GM18517 (cell line): Measurements from ENCODE around the gene CCDC169.
"Not testable (repeated sequence)": the region's sequence is repeated elsewhere in the genome, so short reads cannot be mapped to it uniquely, and the experiment has no call there.

ENCODE experiments used
- ATAC-seq: cut with Tn5 transposase; IDR thresholded peaks from one replicate; pipeline ENCODE4 v1.9.1; 2021; ENCODE audit warnings: mild to moderate bottlenecking, moderate library complexity; ENCODE audit not compliant: unreplicated experiment

CCDC169 gene

DNA sequence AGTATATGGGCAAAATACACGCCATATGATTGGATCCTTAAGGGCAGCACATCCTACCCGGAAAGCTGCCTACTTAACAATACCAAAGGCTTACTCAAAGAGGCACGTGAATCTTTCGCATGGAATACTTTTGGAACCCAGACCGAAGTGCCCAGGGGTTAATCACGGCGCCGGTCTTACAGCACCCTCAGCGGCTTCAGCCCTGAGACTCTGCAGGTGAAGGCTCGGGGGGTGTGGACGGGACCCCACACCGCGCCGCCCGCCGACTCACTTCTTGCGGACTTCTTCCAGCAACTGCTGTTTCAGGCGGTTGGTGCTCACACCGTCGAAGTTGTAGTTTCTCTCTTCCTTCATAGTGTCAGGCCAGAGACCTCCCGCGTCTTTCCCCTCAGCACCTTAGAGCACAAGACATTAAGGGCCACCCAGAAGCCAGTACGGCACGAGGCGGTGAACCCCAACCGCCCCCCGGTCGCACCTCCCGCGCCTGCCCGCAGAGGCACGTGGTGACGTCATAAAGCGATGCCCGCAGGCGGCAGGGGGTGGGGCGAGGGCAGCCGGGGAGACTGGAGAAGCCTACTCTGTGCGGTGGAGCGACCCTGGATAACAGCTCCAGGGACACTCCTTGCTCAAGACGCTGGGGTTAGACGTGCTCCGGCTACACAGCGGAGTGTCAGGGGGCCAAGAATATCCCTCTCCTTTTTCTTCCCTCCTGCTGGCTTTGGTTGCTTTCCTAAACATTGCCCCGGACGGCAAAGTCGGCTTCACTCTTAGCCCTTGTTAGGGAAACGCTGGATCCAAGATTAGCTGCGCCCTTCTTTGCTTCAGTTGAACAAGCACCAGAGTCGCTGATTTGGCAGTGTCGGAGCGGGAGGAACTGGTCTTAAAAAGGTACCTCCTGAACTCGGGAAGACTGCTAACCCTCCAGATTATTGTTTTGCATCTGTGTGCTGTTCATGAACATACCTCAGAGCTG is at the start of gene CCDC169:
Gene CCDC169, minus strand, starts transcription at position 449 of the 973 bp plus-strand sequence. Its CDS starts 95 bp downstream, at position 354.
- ATAC-seq: peak; percentile 61

GRCh38 chr13:36346222-36347083 is 48.8 kb upstream of the CCDC169 start, which contains the start of gene SPART:
TSS of gene SPART (minus strand) at chr13:36346394. CDS start at chr13:36335830, 10,564 bp downstream.
- ATAC-seq: peak; percentile 94

DNA sequence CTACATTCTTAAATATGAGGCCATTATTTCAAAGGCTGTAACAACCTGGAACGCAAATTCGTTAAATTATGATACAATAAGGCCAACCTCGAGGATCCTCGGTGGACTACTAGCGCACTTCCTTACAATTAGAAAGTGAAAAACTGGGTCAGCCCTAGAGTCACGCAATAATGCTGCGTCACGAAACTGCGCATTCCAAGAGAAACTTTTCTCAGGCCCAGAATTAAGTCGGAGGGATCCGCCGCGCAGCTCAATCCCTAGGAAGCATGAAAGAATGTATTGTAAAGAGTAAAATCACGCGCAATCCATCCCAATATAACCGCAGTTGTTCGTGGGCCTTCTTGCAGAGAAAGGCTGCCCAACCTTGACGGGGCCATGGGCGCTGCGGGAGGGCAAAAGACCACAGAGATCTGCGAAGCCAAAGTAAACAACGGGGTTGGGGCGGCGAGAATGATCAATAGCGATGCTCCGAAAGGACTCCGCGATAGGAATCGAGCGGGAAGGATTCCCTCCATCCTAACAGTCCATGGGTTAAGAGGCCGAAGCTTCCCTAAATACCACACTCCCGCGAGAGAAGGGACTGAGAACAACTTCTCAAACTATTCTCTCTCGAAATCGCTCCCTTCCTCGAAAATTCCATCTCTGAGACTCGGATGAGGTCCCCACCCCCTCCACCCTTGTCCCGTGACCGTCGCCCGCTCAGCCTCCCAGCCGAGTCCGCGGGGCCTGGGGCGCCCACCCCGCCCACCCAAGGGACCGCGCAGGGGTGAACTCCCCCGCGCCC is 48.0 kb upstream of the CCDC169 start:
- ATAC-seq: peak; percentile 2

- no peak for ATAC-seq
Observed at GRCh38 chr13:36344886-36345437, 47.3 kb upstream of the CCDC169 start.

- no peak for ATAC-seq
Observed at GRCh38 chr13:36344173-36344572, 46.6 kb upstream of the CCDC169 start.

- ATAC-seq: no peak
Observed at GRCh38 chr13:36343766-36344165, 46.2 kb upstream of the CCDC169 start.

- no peak for ATAC-seq
Observed at GRCh38 chr13:36342715-36343114, 45.1 kb upstream of the CCDC169 start.

DNA sequence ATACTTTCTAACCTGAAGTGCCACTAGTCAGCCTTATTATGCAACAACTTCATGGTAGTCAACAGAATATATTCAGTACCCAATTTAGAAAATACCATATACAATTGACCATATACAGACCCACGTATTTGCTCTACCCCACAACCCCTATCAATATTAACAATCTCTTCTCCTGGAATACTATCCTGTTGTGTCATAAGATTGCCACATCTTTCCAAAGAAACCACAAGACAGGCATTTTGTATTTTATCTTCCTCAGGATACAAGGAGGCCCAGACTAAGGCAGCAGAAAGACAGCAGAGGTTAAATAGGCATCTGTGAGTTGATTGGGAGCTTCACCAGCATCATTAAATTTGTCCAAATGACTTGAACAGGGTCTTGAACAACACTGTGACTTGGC is 44.1 kb upstream of the CCDC169 start:
- no peak for ATAC-seq

- no peak for ATAC-seq
Observed at GRCh38 chr13:36339600-36340155, 42.1 kb upstream of the CCDC169 start.

GRCh38 chr13:36337938-36338641 is 40.5 kb upstream of the CCDC169 start:
- ATAC-seq: no peak

DNA sequence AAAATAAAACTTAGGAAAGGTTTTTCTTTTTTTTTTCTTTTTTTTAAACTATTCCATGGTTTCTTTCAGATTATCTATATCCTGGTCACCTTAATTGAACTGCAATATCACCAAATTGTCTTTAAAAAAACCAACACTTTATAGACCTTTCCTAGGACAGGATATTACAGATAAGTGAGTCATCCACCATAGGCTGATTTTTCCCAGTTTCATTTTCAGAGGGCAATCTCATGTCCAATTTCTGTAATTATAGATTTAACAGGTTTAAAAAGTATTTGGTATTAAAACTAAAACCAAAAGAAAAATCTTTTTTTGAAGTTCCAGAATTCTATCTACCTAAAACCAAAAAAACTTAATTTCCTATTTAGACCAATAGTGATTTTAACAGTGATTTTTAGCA is 35.4 kb upstream of the CCDC169 start:
- no peak for ATAC-seq

DNA sequence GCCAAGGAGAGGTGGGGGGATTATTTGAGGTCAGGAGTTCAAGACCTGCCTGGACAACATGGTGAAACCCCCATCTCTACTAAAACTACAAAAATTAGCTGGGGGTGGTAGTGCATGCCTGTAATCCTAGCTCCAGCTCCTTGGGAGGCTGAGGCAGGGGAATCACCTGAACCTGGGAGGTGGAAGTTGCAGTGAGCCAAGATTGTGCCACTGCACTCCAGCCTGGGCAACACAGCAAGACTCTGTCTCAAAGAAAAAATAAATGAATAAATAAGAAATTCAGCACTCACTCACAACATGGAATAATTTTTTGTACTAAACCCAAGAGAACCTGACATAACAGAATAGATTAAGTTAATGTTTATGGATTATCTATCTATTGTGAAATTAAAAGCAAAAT is 34.6 kb upstream of the CCDC169 start:
- not testable (repeated sequence) for ATAC-seq

- no peak for ATAC-seq
Observed at GRCh38 chr13:36331280-36331679, 33.7 kb upstream of the CCDC169 start.

- ATAC-seq: no peak
Observed at GRCh38 chr13:36329361-36329760, 31.7 kb upstream of the CCDC169 start.

DNA sequence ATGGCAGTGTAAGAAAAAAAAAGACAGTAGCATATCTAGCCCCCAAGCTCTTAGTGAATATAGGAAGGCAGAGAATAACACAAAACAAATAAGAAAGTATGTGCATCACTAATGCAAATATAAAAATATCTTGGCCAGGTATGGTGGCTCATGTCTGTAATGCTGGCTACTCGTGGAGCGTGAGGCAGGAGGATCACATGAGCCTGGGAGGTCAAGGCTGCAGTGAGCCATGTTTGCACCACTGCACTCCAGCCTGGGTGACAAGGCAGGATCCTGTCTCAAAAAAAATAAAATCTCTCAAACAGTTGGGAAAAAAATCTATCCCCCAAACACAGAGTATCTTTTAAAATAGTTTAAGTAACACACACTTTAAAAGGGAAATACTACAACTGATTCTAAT is 31.2 kb upstream of the CCDC169 start:
- ATAC-seq: no peak

GRCh38 chr13:36325912-36326311 is 28.3 kb upstream of the CCDC169 start:
- ATAC-seq: no peak

DNA sequence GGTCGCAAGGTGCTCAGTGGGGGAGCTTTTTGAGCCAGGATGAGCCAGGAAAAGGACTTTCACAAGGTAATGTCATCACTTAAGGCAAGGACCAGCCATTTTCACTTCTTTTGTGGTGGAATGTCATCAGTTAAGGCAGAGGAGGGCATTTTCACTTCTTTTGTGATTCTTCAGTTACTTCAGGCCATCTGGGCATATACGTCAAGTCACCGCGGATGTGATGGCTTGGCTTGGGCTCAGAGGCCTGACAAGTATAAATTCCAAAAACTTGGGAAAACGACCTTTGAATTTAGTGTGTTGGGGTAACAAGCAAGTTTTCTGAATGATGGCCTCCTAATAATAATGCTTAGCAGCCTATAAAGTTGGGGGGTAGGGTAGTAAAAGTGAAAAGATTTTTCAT is 27.3 kb upstream of the CCDC169 start:
- not testable (repeated sequence) for ATAC-seq

DNA sequence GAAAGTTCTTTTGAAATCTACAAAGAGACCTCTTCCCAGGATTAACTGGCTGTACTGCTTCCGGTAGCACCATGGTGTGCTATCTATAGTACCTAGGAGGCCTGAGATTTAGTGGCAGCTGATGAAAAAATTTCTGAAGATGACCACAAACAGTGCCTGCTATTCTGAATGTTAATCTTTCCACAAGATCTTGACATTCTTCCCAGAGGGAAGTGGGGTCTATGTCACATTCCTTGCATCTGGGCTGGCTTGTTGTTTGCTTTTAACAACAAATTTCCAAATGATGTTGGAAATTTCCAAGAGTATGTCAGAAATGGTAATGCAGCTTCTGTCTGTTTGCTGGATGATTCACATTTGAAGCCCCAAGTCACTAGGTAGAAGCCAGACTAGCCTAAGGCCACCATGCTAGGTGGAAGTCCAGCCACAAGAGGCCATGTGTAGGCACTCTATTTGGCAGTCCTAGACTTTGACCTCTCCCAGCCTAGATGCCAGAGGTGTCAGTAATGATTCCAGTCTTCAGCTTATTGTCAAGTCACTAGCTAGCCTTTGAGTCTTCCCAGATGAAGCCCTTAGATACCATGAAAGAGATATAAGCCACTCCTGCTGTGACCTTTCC is 26.4 kb upstream of the CCDC169 start:
- no peak for ATAC-seq

- ATAC-seq: no peak
Observed at GRCh38 chr13:36323408-36323807, 25.8 kb upstream of the CCDC169 start.
